ENCODE data around the gene KLF13.

KLF13 gene

DNA sequence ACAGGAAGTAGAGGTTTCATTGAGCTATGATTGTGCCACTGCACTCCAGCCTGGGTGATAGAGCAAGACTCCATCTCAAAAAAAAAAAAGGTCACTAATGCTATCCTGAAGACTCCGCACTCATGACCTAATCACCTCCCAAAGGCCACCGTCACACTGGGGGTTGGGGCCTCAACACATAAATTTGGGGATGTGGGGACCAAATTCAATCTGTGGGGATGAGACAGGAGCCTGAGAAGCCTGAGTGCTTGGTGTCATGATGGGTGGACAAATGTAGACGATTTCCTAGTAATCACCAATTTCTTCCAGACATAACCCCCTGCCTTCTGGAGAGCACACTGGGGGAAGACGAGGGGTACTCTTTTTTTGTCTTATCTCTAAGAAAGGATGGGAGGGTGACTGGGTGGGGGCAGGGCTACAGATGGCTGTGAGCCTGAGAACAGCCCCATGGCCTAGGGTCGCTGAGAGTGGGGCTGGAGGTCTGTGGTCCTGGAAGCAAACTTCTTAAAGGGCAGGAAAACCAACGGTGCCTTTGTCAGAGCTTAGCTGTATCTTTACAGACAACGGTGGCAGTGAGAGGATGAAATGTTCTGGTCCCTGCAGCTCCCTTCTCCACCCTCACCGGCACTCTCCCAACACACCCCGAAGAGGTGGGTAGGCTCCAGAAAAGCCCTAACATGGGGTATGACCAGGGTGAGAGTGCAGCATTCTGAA is 16.6 kb upstream of the KLF13 start:
- no peak overlapping the region for H3K27ac ChIP-seq
- no peak for TF ChIP-seq ZFX (IDR thresholded peaks at IDR 0.05)

DNA sequence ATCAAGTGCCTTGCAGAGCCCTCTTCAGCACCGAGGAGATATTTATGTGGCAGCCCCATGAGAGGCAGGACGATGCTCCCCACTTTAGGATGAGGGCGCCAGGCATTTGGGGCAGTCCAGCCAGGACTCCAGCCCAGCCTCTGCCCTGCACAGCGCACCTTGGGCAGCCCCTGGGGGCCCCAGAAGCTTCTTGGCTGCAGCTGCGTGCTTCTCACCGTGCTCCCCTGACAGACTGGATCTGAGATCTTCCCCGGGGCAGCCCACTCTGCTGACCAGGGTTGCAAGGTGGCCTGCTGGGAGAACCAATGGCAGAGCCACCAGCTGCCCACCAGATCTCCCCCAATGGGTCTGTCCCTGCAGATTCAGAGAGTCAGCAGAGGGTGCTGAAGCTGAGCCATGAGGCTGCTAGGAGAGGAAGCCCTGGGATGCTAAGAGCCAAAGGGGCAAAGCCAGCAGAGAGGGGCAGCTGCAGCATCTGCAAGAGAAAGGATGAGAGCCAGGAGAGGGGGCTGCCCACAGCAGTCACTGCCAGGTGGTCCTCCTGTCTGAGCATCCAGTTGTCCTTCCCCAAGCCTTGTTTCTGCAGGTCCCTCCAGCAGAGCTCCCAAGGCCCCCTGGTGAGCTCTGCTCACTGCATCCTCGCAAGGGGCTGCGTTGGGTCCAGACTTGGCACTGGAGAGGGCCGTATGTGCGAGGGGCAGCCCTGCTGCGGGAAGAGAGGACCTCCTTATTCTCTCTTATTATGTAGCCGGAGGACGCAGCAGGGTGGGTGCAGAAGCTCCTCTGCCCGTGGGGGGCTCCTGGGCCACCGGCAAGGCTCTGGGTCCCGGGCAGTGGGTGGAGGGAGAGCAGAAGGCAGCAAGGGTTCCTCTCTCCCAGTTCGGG is 14.7 kb upstream of the KLF13 start:
- no peak overlapping the region for H3K27ac ChIP-seq
- TF ChIP-seq CTCF (conservative IDR thresholded peaks at IDR 0.05), result no peak
- no peak for TF ChIP-seq ZFX (IDR thresholded peaks at IDR 0.05)

DNA sequence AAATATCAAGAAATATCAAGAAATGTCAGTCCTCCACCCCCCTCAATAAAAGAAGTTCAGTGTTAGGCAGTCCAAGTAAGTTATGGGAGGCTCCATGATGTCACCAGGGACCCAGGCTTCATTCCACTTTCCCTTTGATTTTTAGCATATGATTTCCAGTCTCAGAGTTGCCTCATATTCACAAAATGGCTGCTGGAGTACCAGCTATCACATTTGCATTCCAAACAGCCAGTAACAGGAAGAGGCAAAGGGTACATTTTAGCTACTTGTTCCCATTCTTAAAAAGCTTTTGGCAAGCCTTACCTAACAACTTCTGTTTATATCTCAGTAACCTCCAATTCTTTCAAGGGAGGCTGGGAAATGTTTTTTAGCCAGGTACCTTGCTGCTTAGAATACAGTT is 13.4 kb upstream of the KLF13 start:
- no peak for TF ChIP-seq ZFX (IDR thresholded peaks at IDR 0.05)
- no peak overlapping the region for H3K27ac ChIP-seq

DNA sequence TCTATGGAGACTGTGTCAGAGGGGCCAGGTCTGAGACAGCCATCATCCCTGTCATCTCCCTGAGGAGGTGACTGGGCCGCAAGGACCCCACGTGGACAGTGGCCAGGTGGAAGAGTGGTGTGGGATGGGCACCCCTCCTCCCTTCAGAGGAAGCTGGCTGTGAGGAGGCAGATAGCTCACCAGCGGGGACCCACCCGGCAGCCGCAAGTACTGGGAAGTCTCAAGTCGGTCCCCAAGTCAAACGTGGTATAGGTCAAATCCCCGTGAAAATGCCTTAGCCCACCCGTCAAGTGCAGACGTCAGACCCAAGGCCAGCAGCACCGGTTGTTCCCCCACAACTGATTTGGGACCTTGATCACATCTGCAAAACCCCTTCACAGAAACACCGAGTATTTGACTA is 12.3 kb upstream of the KLF13 start:
- TF ChIP-seq ZFX (IDR thresholded peaks at IDR 0.05) (no peak), CTCF (conservative IDR thresholded peaks at IDR 0.05) (no peak)
- no peak overlapping the region for H3K27ac ChIP-seq

GRCh38 chr15:31316135-31316795 is 10.4 kb upstream of the KLF13 start:
- TF ChIP-seq ZFX (IDR thresholded peaks at IDR 0.05), result no peak
- no peak for TF ChIP-seq CTCF (conservative IDR thresholded peaks at IDR 0.05)
- H3K27ac ChIP-seq, result no peak overlapping the region

DNA sequence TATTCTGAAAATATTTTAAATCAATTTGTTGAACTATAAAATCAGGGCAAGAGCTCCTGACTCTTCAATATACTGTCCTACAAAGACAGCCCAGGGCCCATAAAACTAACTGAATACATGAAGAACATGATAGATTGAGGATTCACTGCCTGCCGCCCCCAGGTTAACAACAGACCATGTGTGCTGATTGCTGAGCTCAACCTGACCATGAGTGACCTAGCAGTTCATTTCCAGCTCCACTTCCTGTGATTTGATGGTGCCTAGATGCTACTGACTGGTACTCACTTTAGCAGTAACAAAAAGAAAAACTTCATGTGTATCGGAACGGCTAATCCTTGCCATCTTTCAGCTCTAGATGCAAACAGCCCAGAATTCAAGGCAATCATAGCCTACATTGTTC is 9.6 kb upstream of the KLF13 start:
- no peak overlapping the region for H3K27ac ChIP-seq
- no peak for TF ChIP-seq ZFX (IDR thresholded peaks at IDR 0.05)
- no peak for TF ChIP-seq CTCF (conservative IDR thresholded peaks at IDR 0.05)

DNA sequence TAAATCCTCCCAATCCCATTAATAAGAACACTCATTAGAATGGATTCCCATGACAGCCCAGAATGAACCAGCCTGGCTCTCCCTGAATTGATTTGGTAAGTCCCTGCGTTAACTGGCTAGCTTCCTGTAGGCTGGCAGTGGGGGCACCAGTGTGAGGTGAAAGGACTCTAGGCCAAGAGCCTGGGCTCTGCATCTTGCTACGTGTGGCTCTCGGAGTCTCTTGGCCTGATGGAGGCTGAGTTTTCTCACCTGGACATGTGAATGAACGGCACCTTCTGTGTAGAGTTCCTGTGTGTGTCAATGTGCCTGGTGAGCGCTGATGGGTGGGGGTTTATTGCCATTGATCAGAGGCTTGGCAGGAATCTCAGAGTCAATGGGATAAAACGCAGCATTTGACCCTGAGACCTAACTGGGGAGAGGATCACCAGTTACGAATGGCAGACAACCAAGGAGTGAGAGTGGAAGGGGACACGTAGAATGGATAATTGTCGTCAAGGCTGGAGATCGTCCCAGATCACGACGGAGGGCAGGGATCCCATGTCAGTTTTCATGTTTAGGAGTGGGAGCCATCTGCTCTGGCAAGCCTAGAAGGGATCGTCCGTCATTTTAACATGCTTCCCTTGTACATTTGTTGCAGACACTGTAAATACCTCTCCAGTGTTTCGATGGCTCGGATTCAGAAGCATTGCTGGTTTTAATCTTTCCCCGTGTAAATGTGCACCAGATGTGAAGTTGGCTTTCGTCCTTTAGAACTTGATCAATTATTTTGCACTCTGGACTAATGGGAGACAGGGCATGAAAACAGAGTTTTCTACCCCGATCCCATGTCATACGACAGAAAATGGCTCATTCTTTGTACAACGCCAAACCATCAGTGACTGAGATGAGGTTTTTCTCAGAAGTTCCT is 9.0 kb upstream of the KLF13 start:
- no peak overlapping the region for H3K27ac ChIP-seq
- no peak for TF ChIP-seq ZFX (IDR thresholded peaks at IDR 0.05)
- no peak for TF ChIP-seq CTCF (conservative IDR thresholded peaks at IDR 0.05)
